ENCODE data around the gene ZNF488. TPM values are rescaled to one million over a fixed set of nuclear protein-coding genes. Genes with fewer than 3 reads are reported as not detected.

Gene ZNF488
- total and polyA plus RNA-seq, 9 donors = 0.15 to 0.57 (median 0.25) TPM

- peak in 1 of 5 donors; percentile 3 for DNase-seq
- H3K27ac ChIP-seq = no peak overlapping the region
- no peak for TF ChIP-seq EP300 (IDR thresholded peaks at IDR 0.05)
- no peak for TF ChIP-seq POLR2A (IDR thresholded peaks at IDR 0.05)
- TF ChIP-seq CTCF (IDR thresholded peaks at IDR 0.05) = no peak
- intact Hi-C loops (cut with DNase I) = loop anchor here in 1 of 4 donors (10.0 kb wide), 1 partner anchor 294 kb away; no protein-coding TSS in a partner anchor
- WGBS, 3 donors = 79% methylated on average over 9 of the region's 9 CpGs
- H3K36me3 ChIP-seq = no peaks in the 10 kb centered on the region
- H3K9me3 ChIP-seq = no peaks in the 10 kb centered on the region
- no peak overlapping the region for H3K4me3 ChIP-seq
- no peaks in the 10 kb centered on the region for H3K27me3 ChIP-seq
- no peaks in the 10 kb centered on the region for H3K4me1 ChIP-seq (ENCODE audit: insufficient read depth)
Measured at GRCh38 chr10:47318706-47319105, 65.4 kb downstream of the ZNF488 start.

- Histone ChIP-seq H3K9me3 (no peaks in the 10 kb centered on the region), H3K4me3 (no peak overlapping the region), H3K27me3 (no peaks in the 10 kb centered on the region), H3K4me1 (ENCODE audit: insufficient read depth) (no peaks in the 10 kb centered on the region), H3K27ac (no peak overlapping the region), H3K36me3 (no peaks in the 10 kb centered on the region)
- no peak for TF ChIP-seq POLR2A (IDR thresholded peaks at IDR 0.05)
- TF ChIP-seq EP300 (IDR thresholded peaks at IDR 0.05) = no peak
- TF ChIP-seq CTCF (IDR thresholded peaks at IDR 0.05) = no peak
- peak in 1 of 5 donors; percentile 6 for DNase-seq
- WGBS, 3 donors = 85 to 94% (median 88%) methylated on average over 4 of the region's 4 CpGs
- intact Hi-C loops (cut with DNase I) = loop anchor here in 1 of 4 donors (10.0 kb wide), 1 partner anchor 292 kb away; no protein-coding TSS in a partner anchor
Measured at GRCh38 chr10:47317251-47317650, 66.8 kb downstream of the ZNF488 start.

- no peaks in the 10 kb centered on the region for H3K36me3 ChIP-seq
- no peak overlapping the region for H3K4me3 ChIP-seq
- peak in 1 of 5 donors; percentile 9 for DNase-seq
- H3K27me3 ChIP-seq = no peaks in the 10 kb centered on the region
- no peak overlapping the region for H3K27ac ChIP-seq
- no peak for TF ChIP-seq EP300 (IDR thresholded peaks at IDR 0.05)
- TF ChIP-seq POLR2A (IDR thresholded peaks at IDR 0.05) = no peak
- TF ChIP-seq CTCF (IDR thresholded peaks at IDR 0.05) = no peak
- WGBS, 3 donors = 68 to 73% (median 72%) methylated on average over 5 of the region's 5 CpGs
- H3K9me3 ChIP-seq = no peaks in the 10 kb centered on the region
- intact Hi-C loops (cut with DNase I) = loop anchor here in 1 of 4 donors (10.0 kb wide), 1 partner anchor 291 kb away; no protein-coding TSS in a partner anchor
- H3K4me1 ChIP-seq (ENCODE audit: insufficient read depth) = no peaks in the 10 kb centered on the region
Measured at GRCh38 chr10:47316131-47316530, 68.0 kb downstream of the ZNF488 start.

Other genes starting within 250 kb of the ZNF488 start
- under 1 TPM in 4 of 7 donors, not detected in 3; 0.40 to 0.80 (median 0.53) TPM for gene GDF10, start 84.1 kb downstream of the ZNF488 start, total RNA-seq
- 1 to 10 TPM in 1 of 2 donors, under 1 TPM in 1; 0.12 to 1.2 TPM for gene GDF10, start 84.1 kb downstream of the ZNF488 start, polyA plus RNA-seq
- gene GDF2, start 61.8 kb downstream of the ZNF488 start, total RNA-seq = not detected
- gene GDF2, start 61.8 kb downstream of the ZNF488 start, polyA plus RNA-seq = not detected
- gene RBP3, start 35.9 kb downstream of the ZNF488 start, total RNA-seq = not detected
- not detected for gene RBP3, start 35.9 kb downstream of the ZNF488 start, polyA plus RNA-seq
- 10 to 100 TPM in 1 of 7 donors, 1 to 10 TPM in 4, under 1 TPM in 2; 0.63 to 20.2 (median 1.6) TPM for gene ANXA8, start 99.8 kb upstream of the ZNF488 start, total RNA-seq
- 1 to 10 TPM; 1.2 to 3.0 TPM for gene ANXA8, start 99.8 kb upstream of the ZNF488 start, polyA plus RNA-seq
- not detected for gene FAM25G, start 107.4 kb upstream of the ZNF488 start, total RNA-seq
- gene FAM25G, start 107.4 kb upstream of the ZNF488 start, polyA plus RNA-seq = not detected
- gene AGAP9, start 139.3 kb upstream of the ZNF488 start, total RNA-seq = 10 to 100 TPM in 2 of 7 donors, 1 to 10 TPM in 5; 1.3 to 11.3 (median 9.3) TPM
- 1 to 10 TPM; 5.0 to 6.9 TPM for gene AGAP9, start 139.3 kb upstream of the ZNF488 start, polyA plus RNA-seq

All from ovary (tissue), 9 donors.